HCT116 (cell line): ENCODE results near the gene SOCS3.

ENCODE experiments used
- CEBPB ChIP-seq: IDR thresholded peaks from 2 replicates; pipeline ENCODE4 v1.6.1; 2012; ENCODE audit warnings: low read depth
- EGR1 ChIP-seq: IDR thresholded peaks from 2 replicates; pipeline ENCODE4 v1.6.1; 2012; ENCODE audit warnings: low read depth
- EZH2 ChIP-seq: fragments of 200-600 bp; sonication (generic); IDR thresholded peaks from 2 replicates; pipeline ENCODE4 v1.6.1; 2017; ENCODE audit warnings: antibody characterized with exemption, mixed run types
- EZH2phosphoT487 ChIP-seq: fragments of 200-600 bp; IDR thresholded peaks from 2 replicates; pipeline ENCODE4 v1.6.1; 2018; ENCODE audit warnings: antibody characterized with exemption, borderline replicate concordance
- POLR2A ChIP-seq: IDR thresholded peaks from 2 replicates; pipeline ENCODE4 v1.7.0; 2011; ENCODE audit warnings: borderline replicate concordance; ENCODE audit not compliant: insufficient read depth, insufficient read length; ENCODE audit errors: extremely low read depth
- POLR2AphosphoS5 ChIP-seq: IDR thresholded peaks from 2 replicates; pipeline ENCODE4 v1.6.1; 2011; ENCODE audit warnings: mild to moderate bottlenecking, low read depth, low read length, moderate library complexity
- SP1 ChIP-seq: IDR thresholded peaks from 2 replicates; pipeline ENCODE4 v1.6.1; 2012; ENCODE audit warnings: low read depth
- SRF ChIP-seq: IDR thresholded peaks from 2 replicates; pipeline ENCODE4 v1.6.1; 2012; ENCODE audit warnings: low read depth
- TCF7L2 ChIP-seq: IDR thresholded peaks from 2 replicates; pipeline ENCODE4 v1.7.0; 2011; ENCODE audit warnings: borderline replicate concordance, inconsistent platforms; ENCODE audit not compliant: insufficient read depth, insufficient read length; ENCODE audit errors: extremely low read depth
- YY1 ChIP-seq: IDR thresholded peaks from 2 replicates; pipeline ENCODE4 v1.6.1; 2011; ENCODE audit warnings: low read length, low read depth, moderate library complexity, mild to moderate bottlenecking; ENCODE audit not compliant: insufficient replicate concordance; ENCODE audit errors: extremely low read depth
- ZFX ChIP-seq: fragments of 450-650 bp; IDR thresholded peaks from 2 replicates; pipeline ENCODE4 v1.6.1; 2017
- TF ChIP-seq, protein P1 (sequence below), 3 experiments: fragments of 200-600 bp in 1 of 3; sonication (generic) in 1 of 3; IDR thresholded peaks in 2 of 3; conservative IDR thresholded peaks in 1 of 3; 2 replicates each; pipeline ENCODE4 v1.5.1; 2012 to 2017; ENCODE audit warnings: low read depth in 2 of 3, low read length in 2 of 3, antibody characterized with exemption in 1 of 3, borderline replicate concordance in 1 of 3, control low read depth in 1 of 3, mild to moderate bottlenecking in 1 of 3, mixed read lengths in 1 of 3, mixed run types in 1 of 3, moderate library complexity in 1 of 3; ENCODE audit not compliant: insufficient read depth in 1 of 3
- TF ChIP-seq, protein P2 (sequence below): IDR thresholded peaks from 2 replicates; pipeline ENCODE4 v1.6.1; 2012
- TF ChIP-seq, protein P3 (sequence below): IDR thresholded peaks from 2 replicates; pipeline ENCODE4 v1.6.1; 2012

GRCh38 chr17:78345791-78346494 is 13.9 kb downstream of the SOCS3 start:
- no peak for TF ChIP-seq YY1
- no peak for TF ChIP-seq POLR2A
- no peak for TF ChIP-seq EZH2phosphoT487
- TF ChIP-seq, protein P1, sequence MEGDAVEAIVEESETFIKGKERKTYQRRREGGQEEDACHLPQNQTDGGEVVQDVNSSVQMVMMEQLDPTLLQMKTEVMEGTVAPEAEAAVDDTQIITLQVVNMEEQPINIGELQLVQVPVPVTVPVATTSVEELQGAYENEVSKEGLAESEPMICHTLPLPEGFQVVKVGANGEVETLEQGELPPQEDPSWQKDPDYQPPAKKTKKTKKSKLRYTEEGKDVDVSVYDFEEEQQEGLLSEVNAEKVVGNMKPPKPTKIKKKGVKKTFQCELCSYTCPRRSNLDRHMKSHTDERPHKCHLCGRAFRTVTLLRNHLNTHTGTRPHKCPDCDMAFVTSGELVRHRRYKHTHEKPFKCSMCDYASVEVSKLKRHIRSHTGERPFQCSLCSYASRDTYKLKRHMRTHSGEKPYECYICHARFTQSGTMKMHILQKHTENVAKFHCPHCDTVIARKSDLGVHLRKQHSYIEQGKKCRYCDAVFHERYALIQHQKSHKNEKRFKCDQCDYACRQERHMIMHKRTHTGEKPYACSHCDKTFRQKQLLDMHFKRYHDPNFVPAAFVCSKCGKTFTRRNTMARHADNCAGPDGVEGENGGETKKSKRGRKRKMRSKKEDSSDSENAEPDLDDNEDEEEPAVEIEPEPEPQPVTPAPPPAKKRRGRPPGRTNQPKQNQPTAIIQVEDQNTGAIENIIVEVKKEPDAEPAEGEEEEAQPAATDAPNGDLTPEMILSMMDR (IDR thresholded peaks at IDR 0.05 in 2 of 3, conservative IDR thresholded peaks at IDR 0.05 in 1 of 3; ENCODE audit: borderline replicate concordance in 1 of 3, insufficient read depth in 1 of 3, low read depth in 2 of 3, low read length in 2 of 3), result no peak
- TF ChIP-seq, protein P2, sequence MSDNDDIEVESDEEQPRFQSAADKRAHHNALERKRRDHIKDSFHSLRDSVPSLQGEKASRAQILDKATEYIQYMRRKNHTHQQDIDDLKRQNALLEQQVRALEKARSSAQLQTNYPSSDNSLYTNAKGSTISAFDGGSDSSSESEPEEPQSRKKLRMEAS, result no peak
- TF ChIP-seq POLR2AphosphoS5, result no peak
- TF ChIP-seq CEBPB, result no peak
- no peak for TF ChIP-seq ZFX
- no peak for TF ChIP-seq SRF
- TF ChIP-seq SP1, result no peak
- TF ChIP-seq EGR1, result no peak
- TF ChIP-seq EZH2, result no peak
- TF ChIP-seq TCF7L2, result no peak
- TF ChIP-seq, protein P3, sequence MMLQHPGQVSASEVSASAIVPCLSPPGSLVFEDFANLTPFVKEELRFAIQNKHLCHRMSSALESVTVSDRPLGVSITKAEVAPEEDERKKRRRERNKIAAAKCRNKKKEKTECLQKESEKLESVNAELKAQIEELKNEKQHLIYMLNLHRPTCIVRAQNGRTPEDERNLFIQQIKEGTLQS, result no peak
